Measurements from ENCODE around the gene GPR37L1. TPM values are rescaled to one million over a fixed set of nuclear protein-coding genes. Genes with fewer than 3 reads are reported as not detected.

The GPR37L1 gene
- total and polyA plus RNA-seq, 11 donors: 0.03 to 0.05 (median 0.04) TPM; not detected in 8

DNA sequence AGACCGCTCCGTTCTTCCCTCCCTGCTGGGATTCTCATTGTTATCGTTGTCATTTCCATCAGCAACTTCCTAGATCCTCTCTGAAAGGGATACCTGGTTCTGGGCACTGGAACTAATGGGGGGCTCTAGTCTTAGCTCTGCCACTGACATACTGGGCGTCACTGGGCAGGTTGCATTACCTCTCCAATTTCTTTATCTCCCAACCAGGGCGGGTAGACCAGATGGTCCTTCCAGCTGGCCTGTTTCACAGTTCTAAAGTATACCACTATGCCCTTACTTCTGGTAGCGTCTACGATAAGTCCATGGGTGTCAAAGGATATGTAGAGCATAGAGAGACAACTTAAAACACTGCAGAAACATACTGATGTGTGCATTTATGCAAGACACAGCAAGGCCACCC, 1.4 kb downstream of the GPR37L1 start:
- WGBS, 4 donors: 71 to 86% (median 73%) methylated on average over 7 of the region's 7 CpGs
- Histone ChIP-seq H3K27ac (no peak overlapping the region), H3K36me3 (no peaks in the 10 kb centered on the region), H3K9me3 (no peaks in the 10 kb centered on the region), H3K27me3 (peaks cover 0 to 2% (median 0%) of the 10 kb centered on the region in 9 donors), H3K4me1 (peaks cover 0 to 4% (median 0%) of the 10 kb centered on the region in 12 donors), H3K4me3 (no peak overlapping the region)
- ATAC-seq (no peak), DNase-seq (no peak)
- no peak for TF ChIP-seq POLR2A (IDR thresholded peaks at IDR 0.05)
- TF ChIP-seq, protein P1, sequence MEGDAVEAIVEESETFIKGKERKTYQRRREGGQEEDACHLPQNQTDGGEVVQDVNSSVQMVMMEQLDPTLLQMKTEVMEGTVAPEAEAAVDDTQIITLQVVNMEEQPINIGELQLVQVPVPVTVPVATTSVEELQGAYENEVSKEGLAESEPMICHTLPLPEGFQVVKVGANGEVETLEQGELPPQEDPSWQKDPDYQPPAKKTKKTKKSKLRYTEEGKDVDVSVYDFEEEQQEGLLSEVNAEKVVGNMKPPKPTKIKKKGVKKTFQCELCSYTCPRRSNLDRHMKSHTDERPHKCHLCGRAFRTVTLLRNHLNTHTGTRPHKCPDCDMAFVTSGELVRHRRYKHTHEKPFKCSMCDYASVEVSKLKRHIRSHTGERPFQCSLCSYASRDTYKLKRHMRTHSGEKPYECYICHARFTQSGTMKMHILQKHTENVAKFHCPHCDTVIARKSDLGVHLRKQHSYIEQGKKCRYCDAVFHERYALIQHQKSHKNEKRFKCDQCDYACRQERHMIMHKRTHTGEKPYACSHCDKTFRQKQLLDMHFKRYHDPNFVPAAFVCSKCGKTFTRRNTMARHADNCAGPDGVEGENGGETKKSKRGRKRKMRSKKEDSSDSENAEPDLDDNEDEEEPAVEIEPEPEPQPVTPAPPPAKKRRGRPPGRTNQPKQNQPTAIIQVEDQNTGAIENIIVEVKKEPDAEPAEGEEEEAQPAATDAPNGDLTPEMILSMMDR (IDR thresholded peaks at IDR 0.05): no peak
- intact Hi-C loops (cut with DNase I): loop anchor here in 1 of 10 donors (10.0 kb wide), 1 partner anchor 229 kb away; no protein-coding TSS in a partner anchor

- Histone ChIP-seq H3K4me3 (no peak overlapping the region), H3K27me3 (peaks cover 0 to 2% (median 0%) of the 10 kb centered on the region in 9 donors), H3K4me1 (peaks cover 0 to 6% (median 0%) of the 10 kb centered on the region in 12 donors), H3K9me3 (no peaks in the 10 kb centered on the region), H3K27ac (no peak overlapping the region), H3K36me3 (no peaks in the 10 kb centered on the region)
- ATAC-seq (no peak), DNase-seq (no peak)
- 91 to 96% (median 94%) methylated on average over 8 of the region's 8 CpGs for WGBS, 4 donors
- no peak for TF ChIP-seq POLR2A (IDR thresholded peaks at IDR 0.05)
- TF ChIP-seq, protein P1 (IDR thresholded peaks at IDR 0.05): no peak
- intact Hi-C loops (cut with DNase I): loop anchor here in 1 of 10 donors (10.0 kb wide), 1 partner anchor 231 kb away; no protein-coding TSS in a partner anchor
Observed at GRCh38 chr1:202125611-202126010, 2.9 kb downstream of the GPR37L1 start.

DNA sequence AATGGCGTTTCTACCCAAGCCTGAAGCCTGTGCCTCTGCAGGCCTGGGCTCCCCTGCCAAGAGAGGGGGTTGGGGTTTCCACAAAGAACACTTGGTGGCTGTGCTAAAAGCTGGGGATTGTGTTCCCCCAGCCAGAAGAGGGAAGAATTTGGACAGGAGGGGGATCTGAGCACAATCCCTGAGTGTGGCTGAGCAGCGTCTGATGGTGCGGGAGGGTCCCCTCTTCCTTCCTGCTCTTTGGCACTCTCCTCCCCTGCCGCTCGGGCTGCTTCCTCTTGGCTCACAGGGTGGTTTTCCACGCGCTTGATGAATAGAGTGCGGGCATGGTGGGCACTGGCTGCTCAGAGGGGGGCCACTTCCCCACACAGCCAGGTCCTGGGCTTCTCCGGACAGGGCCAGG, 3.7 kb downstream of the GPR37L1 start:
- Histone ChIP-seq H3K36me3 (no peaks in the 10 kb centered on the region), H3K9me3 (no peaks in the 10 kb centered on the region), H3K4me3 (no peak overlapping the region), H3K27ac (no peak overlapping the region), H3K4me1 (peaks cover 0 to 12% (median under 1%) of the 10 kb centered on the region in 12 donors), H3K27me3 (peaks cover 0 to 2% (median 0%) of the 10 kb centered on the region in 9 donors)
- DNase-seq (no peak), ATAC-seq (no peak)
- intact Hi-C loops (cut with DNase I): loop anchor here in 1 of 10 donors (10.0 kb wide), 1 partner anchor 232 kb away; no protein-coding TSS in a partner anchor
- 34 to 57% (median 48%) methylated on average over 8 to 9 of the region's 9 CpGs for WGBS, 4 donors
- TF ChIP-seq, protein P1 (IDR thresholded peaks at IDR 0.05): no peak
- no peak for TF ChIP-seq POLR2A (IDR thresholded peaks at IDR 0.05)

- WGBS, 4 donors: 75 to 84% (median 80%) methylated on average over 6 of the region's 6 CpGs
- H3K9me3 ChIP-seq: no peaks in the 10 kb centered on the region
- ATAC-seq (no peak), DNase-seq (no peak)
- peaks cover 0 to 5% (median 0%) of the 10 kb centered on the region in 9 donors for H3K36me3 ChIP-seq
- peaks cover 0 to 2% (median 0%) of the 10 kb centered on the region in 9 donors for H3K27me3 ChIP-seq
- H3K27ac ChIP-seq: no peak overlapping the region
- H3K4me3 ChIP-seq: no peak overlapping the region
- peaks cover 0 to 18% (median 5%) of the 10 kb centered on the region in 12 donors for H3K4me1 ChIP-seq
- TF ChIP-seq, protein P1 (IDR thresholded peaks at IDR 0.05): no peak
- no peak for TF ChIP-seq POLR2A (IDR thresholded peaks at IDR 0.05)
- intact Hi-C loops (cut with DNase I): loop anchor here in 1 of 10 donors (10.0 kb wide), 1 partner anchor 232 kb away; no protein-coding TSS in a partner anchor
Observed at GRCh38 chr1:202127061-202127460, 4.3 kb downstream of the GPR37L1 start.
